Stimulated activated CD8-positive, alpha-beta memory T cell treated with anti-CD3 and anti-CD28 coated beads, Interleukin-2, amount 100 ng/mL, for 1 hour (primary cell): ENCODE data around the gene TAS2R41.

Experiments
- DNase-seq, 2 donors: peaks; one replicate each; pipeline ENCODE4 v3.0.0-alpha.2; 2020; ENCODE audit warnings: low read depth in 2 of 2

TAS2R41 gene

DNA sequence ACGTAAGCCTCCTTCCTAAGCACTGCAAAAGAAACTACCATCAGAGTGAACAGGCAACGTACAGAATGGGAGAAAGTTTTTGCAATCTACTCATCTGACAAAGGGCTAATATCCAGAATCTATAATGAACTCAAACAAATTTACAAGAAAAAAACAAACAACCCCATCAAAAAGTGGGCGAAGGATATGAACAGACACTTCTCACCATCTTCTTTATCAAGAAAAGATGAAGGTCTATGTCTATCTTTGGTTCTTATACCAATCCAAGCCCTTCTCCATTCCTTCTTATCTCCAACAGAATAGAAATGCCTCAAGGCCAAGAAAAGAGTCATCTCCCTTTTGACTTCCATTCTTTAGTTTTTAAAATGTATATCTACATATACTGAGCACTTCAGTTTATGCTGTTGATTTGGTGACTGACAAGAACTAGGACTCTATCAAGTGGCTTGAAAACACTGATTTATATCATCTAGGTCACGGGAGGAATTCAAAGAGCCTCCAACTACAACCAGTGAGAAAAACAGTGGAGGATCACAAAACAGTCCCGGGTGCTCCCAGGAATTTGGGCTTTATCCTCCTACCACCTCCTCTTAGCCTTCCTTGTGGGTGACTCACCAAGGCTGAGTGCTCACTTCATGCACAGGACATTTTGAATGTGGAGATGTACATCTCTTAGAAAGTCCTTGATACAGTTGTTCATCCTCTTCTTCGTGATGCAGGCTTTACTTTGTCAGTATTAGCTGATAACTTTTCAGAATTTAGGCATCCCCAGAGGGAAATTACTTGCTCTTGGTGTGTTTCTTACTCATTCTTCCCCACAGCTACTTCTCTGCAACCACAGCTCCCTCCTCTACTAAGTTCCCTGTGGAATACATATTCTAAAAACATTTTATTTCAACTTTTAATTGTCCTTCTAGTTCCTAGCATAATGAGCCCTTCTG lies 15.4 kb downstream of the TAS2R41 start:
- no peak for DNase-seq

DNA sequence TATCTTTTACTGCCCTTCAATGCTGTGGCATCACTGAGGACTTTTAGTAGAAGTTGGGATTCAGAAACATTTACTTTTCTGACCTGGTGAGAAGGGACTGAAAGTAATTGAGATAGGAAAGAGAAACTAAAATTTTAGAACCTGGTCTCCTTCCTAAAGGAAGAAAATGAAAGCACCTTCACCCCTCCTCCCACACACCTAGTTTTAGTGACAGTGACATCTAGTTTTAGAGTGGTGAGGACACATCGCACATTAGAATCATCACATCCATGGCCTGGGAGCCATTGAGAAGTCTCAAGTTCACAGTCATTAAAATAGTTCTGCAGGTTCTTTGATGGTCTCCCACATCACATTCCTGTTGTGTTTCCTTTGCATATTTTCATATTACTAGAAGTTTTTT lies 16.1 kb downstream of the TAS2R41 start:
- DNase-seq = no peak

DNA sequence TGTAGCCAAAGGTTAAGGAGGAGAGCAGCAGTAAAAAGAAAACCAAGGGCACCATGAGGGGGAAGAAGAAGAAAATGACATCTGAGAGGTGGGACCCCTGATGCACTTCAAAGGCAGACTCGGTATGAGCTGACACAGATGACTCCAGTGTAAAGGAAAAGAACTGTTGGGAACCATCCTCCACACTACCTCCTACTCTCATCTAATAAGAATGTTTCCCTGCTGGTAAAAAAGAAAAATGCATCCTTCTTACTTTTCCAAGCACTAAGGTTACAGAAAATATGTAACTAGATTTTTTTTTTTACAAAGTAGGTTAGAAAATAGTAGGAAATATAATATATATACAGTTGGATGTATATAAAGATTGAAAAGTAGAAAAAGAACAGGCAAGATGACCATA lies 16.9 kb downstream of the TAS2R41 start:
- no peak for DNase-seq

DNA sequence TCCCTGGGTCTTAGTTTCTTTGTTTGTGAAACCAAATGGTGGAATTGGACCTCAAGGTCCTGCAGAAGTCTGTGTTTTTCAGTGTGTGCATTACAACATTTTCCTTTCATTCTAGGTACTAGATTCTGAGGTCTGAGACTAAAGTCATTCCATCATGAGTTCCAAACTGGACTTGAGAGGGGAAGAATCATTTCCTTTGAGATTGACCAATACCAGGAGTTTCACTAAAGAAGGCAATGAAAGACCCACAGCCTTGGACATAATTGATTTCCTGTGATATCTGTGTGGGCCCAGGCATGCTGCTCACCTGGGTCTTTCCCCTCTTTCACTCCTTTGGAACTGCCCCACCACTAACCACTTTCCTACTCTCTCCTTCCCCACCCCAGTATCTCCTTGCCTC lies 18.2 kb downstream of the TAS2R41 start:
- no peak for DNase-seq

DNA sequence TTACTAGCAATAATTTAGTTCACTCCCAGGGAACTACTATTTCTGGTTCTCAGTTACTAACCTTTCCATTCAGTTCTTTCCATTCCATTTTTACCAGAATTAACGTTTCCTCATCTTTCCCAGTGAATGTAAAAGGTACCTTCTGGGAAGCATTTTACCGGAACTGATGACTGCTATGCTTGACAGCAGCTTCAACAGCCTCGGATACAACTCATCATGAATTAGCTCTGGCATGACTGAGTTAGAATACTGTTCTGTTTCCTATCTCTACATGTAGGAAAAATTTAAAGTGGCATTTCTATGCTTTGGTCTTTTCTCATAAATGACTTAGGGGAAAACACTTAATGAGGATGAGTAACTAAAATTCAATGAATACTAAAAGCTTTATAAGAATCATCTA lies 18.6 kb downstream of the TAS2R41 start:
- no peak for DNase-seq

DNA sequence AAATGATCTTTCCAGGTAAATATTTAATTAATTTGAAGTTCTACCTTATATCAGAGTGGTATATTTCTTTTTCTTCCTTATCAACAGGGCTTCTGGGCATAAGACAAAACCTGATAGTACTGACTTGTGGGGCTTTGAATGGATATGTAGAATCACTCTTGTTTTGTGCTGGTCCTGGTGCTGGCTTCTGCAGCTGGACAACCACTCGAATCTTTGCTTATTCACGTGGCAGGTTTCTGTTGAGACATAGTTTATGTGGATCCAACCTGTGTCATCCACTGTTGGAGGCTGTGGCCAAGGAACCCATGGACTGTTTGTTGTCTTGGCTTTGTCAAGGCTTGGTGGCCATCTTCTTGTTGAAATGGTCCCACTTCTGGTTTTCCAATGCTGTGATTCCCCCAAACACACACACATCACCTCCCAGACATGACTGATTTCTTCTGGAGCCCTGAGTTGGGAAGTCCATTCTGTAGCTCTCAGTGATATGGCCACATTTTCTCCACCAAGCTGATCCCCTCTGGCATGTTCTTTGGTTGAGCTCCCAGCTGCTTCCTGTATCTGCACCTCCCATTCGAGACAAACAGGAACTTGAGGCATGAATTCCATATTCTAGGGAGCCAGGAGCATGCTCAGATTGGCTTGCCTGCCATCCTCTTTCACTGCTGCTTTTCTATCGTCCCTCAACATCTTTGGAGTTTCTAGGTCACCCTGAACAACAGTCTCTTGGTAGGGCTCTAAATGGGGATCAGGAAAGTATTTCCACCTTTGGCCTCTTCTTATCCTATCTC lies 19.5 kb downstream of the TAS2R41 start:
- no peak for DNase-seq

DNA sequence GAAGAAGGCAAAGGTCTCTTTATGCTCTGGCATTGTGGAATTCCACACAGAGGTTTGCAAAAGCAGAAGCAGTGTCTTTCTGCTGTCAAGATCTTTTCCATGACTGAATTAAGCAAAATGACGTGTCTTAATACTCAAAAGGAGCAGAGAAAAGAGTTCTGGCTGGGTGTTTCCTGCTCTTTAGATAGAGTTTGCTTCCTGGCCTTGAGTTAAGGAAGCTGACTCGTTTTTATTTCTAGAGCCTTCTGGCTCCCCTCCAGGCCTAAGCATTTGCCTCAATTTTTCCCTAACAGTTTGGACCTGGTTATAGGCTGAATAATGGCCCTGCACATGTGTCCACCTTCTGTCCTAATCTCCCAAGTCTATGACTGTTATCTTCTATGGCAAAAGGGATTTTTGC lies 21.6 kb downstream of the TAS2R41 start:
- no peak for DNase-seq

DNA sequence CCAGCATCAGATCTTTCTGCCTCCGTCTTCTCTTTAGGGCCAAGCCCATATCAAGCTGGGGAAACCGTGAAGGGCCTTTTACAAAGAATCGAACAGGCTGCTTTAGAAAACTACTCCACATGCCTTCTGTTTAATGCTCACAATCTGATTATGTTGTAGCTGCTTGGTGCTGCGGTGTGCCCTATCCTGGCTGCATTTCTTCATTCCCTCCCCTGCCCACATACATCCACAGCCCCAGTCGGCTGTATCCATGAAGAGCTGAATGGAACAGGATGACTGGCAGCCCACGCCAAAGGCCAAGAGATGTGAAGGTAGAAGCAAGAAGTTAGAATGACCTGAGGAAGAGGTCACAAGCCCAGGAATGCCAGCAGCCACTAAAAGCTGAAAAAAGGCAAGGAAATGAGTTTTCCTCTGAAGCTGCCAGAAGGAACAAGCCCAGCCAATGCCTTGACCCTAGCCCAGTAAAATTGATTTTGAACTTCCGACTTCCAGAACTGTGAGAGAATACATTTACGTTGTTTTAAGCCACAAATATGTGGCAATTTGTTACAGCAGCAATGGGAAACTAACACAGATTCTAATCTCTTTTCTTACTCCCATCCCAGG lies 22.2 kb downstream of the TAS2R41 start:
- no peak for DNase-seq

DNA sequence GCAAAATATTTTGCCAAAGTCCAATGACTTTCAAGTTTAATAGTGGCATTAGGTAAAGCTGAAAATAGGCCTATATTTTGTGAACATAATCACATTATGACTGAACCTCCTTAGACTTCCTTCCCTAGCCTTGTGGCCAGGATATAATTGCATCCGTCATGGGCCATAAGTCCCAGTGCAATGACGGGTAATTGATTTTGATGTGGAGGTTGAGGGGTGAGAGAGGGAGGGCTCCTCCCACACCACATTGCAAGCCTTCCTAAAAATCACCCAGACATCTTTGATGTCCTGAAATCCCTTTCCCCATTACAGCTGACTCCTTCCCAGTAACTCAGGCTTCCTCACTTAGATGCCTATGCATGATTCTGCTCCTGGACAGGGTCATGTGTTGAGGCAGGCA lies 25.6 kb downstream of the TAS2R41 start:
- no peak for DNase-seq

DNA sequence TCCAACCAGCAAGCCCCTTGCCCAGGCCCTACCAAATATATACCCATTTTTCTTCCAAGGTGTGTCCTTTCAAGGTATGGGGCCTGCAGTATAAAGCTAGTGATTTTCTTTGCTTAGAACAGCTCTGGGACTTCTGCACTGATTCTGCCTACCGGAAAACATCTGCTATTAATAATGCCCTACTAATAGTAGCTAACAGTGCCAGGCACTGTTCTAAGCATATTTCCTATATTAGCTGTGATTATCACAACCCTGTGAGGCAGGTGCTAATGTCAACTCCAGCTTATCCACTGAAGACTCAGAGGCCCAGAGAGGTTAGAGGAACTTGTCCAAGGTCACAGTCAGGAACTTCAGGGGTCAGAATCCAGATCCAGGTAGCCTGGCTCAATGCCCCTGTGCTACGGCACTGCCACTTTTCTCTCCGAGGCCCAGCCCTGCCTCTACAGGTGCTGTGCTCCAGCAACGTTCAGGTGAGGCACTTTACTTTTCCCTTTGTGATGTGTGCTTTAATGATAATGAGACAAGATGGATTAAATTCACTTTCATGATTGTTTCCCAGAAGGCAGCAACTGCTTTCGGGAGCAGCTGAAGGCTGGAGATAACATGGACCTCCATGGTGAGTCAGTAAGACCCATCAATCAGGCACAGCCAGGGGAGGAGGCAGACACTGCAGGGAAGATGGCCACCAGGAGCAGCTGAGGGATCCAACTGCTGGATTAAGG lies 26.7 kb downstream of the TAS2R41 start:
- DNase-seq = no peak

DNA sequence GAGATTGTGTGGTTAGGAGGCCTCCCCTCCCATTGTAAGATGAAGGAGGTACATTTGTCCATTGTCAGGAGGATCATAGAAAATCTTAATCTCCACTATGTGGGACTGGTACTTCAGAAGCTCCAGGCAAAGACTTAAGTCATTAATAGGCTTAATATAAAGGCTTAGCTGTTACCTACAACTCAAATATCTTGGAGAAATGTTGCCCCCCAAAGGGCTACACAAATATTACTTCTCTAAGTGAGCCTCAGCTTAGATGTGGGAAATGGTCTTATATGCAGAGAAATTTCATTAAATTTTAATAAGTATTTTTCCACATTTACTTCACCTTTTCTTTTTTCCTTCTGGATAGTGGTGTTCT lies 27.2 kb downstream of the TAS2R41 start:
- DNase-seq = no peak

DNA sequence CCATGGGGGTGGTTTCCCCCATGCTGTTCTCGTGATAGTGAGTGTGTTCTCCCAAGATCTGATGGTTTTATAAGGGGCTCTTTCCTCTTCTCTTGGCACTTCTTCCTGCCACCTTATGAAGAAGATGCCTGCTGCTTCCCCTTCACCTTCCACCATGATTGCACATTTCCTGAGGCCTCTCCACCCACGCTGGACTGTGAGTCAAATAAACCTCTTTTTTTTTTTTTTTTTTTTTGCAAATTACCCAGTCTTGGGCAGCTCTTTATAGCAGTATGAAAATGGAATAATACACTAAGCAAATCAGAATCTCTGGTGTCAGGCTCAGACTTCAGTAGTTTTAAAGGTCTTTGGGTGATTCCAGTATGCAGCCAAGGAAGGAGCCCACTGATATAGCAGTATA lies 28.2 kb downstream of the TAS2R41 start:
- no peak for DNase-seq

DNA sequence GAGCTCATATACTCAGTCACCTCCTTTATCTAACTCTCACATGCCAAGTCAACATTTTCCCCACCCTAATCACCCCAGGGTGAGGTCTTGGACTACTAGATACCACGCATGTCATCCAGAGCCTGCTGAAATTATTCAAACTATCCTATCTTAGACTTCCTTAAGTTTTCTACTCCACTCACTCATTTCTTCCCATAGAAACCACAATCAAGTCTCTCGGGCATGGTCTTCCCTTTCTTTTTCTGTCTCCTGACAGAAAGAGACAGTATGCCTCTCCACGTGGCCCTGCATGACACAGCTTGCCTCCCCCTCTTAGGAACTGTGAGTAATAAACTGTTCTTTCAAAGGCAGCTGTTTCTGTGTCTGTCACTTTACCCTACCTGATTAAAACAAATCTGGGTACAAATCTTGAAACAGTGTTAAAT lies 29.4 kb downstream of the TAS2R41 start:
- DNase-seq = no peak

DNA sequence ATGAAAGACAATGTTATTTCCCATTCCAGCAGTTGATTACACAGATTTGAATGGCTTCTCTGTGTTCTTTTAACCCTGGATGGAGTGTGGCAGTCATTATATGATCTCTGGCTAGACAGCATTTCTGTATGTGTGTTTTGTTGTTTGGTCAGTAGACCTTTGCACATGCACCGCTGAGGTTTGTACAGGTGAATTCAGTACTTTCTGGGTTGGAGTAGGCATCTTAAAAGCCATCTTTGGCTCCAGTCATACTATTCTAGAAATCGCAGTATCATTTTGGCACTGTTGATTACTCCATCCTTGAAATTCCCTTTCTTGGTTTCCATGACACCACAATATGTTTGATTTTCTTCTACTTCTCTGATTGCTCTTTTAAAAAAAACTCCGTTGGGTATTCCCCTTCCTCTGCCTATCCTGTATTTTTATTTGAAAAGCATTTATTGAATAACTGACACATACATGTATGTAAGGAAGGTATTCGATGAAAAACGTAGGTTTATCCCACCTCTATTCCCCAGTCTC lies 29.9 kb downstream of the TAS2R41 start:
- no peak for DNase-seq

DNA sequence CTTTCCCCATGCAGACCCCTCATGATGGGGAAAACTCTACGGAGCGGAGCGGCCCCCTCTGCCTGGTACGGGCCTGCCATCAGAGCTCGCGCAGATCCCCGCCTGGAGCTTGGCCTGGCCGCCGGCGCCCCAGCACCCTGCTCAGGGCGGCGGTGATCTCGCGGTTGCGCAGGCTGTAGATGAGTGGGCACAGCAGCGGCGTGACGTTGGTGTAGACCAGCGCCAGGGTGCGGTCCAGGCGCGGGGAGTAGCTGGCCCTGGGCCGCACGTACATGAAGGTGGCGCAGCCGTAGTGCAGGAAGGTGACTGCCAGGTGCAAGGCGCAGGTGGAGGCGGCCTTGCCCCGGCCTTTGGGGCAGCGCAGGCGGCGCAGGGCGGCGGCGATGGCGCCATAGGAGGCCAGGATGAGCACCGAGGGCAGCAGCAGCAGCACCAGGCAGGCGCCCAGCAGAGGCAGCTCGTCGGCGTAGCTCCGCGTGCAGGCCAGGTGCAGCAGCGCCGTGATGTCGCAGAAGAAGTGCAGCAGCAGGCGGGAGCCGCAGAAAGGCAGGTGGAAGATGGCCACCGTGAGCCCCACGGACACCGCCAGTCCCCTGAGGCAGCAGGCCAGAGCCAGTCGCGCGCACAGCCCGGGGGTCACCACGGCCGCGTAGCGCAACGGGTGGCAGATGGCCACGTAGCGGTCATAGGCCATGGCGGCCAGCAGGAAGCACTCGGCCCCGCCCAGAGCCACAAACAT lies 33.4 kb downstream of the TAS2R41 start:
- DNase-seq = no peak

DNA sequence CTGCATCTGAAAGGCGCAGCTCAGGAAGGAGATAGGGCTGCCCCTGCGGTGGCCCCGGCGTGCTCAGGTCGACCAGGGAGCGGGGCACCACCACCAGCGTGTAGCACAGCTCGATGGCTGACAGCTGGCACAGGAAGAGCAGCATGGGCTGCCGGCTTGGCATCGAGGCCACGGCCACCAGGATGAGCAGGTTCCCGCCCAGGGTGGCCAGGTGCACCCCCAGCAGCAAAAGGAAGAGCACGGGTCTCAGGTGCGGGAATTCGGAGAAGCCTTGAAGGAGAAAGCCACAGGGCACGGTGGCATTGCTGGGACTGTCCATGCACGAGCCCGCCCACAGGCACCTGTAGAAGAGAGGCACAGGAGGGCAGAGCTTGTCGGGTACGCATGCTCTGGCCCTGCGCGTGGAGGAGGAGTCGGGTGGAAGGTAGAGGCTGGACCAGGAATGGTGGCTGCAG lies 33.9 kb downstream of the TAS2R41 start:
- no peak for DNase-seq

DNA sequence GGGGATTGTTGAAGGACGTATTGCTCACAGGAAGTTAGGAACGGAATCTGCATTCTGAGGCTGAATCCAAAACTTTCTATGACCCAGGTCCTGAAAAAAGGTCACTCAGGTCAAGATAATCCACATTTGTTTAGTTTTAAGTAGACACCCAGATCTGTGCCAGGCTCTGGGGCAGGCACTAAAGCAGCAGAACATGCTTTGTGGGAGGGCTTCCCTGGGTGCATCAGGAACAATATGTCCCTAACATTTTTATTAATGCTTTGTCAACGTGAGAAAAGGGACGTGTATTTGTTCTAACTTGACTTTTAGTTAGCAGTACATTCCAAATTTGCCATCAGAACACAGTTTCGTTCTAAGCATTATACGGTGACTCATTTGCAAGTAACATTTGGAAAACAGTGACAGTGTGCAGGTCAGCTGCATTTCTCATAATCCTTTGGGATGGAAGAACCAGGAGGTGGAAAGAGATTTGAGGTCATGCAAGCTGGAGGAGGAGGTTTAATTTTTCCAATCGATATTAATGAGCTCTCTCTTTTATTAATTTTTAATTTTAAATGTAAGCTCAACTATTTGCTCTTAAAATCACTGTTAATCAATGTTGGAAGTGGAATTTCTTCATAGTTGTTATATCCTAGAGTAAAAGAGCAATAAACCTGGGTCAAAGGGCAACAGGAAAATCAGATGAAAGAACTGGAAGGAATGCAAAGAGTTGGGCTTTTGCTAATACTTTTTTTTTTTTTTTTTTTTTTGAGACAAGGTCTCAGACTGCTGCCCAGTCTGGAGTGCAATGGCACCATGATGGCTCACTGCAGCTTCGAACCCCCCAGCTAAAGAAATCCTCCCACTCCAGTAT lies 35.0 kb downstream of the TAS2R41 start:
- DNase-seq = no peak

DNA sequence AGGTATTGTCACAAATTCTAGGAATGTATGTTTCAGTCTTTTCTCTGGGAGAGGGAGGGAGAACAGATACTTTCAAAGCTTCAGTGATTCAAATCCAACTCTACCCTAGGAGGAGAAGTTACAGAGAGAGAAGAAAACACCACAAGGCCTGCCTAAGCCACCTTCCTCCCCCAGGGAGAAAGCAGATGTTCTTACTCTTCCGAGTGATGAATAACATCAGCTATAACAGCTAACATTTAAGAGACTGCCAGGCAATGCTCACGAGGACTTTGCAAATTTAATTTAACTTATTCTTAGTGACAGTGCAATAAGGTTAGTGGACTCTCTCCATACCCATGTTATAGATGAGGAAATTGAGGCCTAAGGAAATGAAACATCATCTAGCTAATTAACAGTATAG lies 36.8 kb downstream of the TAS2R41 start:
- DNase-seq = no peak

DNA sequence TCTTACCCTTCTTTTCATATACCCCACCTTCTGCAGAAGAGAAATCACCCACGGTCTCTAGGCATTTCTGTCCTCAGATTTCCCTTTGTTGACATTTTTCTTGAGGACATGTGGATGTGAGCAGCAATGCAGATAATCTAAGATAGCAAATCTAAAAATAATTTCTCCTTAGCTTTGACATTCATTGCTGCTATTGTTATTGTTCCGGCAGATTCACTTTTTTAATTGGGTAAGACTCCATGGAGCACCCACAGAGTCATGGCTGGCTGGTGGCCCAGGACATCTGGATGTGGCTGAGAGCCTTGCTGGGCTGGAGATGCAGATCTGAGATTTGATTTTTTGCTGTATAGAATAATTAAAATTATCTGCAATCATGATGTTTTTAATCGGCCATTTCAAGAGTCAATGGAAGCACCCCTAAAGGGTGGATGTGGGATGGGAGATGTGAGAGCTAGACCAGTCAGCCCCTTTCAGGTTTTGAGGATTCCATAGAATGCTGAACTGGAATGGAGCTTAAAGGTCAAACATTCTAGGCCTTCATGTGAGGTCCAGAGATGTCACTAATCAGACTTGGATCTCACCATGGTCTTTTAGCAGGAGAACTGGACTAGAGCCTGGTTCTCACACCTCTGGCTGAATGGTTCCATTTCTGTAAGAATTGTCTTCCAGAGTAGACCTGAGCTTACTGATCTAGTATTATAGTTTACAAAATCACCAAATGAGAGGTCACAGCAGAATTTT lies 37.5 kb downstream of the TAS2R41 start:
- DNase-seq = no peak
